H1 (cell line): ENCODE measurements around the gene PRADC1. TPM values are rescaled to one million over a fixed set of nuclear protein-coding genes. Genes with fewer than 3 reads are reported as not detected.

Experiments used
- TBP ChIP-seq: IDR thresholded peaks from 2 replicates; pipeline ENCODE4 v1.6.1; 2011; ENCODE audit warnings: low read depth, low read length, improper control_type of control experiment
- polyA plus RNA-seq, 7 experiments: library from polyadenylated mRNA; depleted of rRNA in 3 of 7; stranded (reverse) in 5 of 7; unstranded in 2 of 7; fragments of >200 nt in 5 of 7; fragments of 200-250 nt in 2 of 7; gene quantifications; 1 replicate in 5 of 7; 2 replicates in 1 of 7; 4 replicates in 1 of 7; pipeline versions ENCODE4 v1.2.1 to v1.2.3, GENCODE V29; 2011 to 2013; ENCODE audit warnings: missing spikeins in 2 of 7, mixed read lengths in 2 of 7
- total RNA-seq: library from RNA; stranded (reverse); fragmentation: NEBNext Ultra II Directional; extraction: Animal tissue kit (Norgen Biotek cat#: 25700); gene quantifications from 2 replicates; pipeline ENCODE4 v1.2.1, GENCODE V29; 2021

Gene PRADC1
- total and polyA plus RNA-seq, 2 of the 8 experiments (the other 6 are each of a cell fraction or from before 2014, with no cell fraction given) = 8.9 to 13.1 TPM

GRCh38 chr2:73264783-73265182 is 31.7 kb upstream of the PRADC1 start (continued):
- TF ChIP-seq TBP = no peak
